ENCODE data around the gene TSC22D3. TPM values are rescaled to one million over a fixed set of nuclear protein-coding genes. Genes with fewer than 3 reads are reported as not detected.
A peak's percentile ranks its signal among the peaks of the same experiment; 100 is the strongest.
"Not testable (repeated sequence)": the region's sequence is repeated elsewhere in the genome, so short reads cannot be mapped to it uniquely, and the experiment has no call there.

The TSC22D3 gene
- polyA plus RNA-seq, 1 donor from 2014 or later, result 1,475 TPM

- Mint-ChIP-seq H3K4me1 (peaks cover 36 to 54% (median 43%) of the 10 kb centered on the region in 3 donors), H3K9me3 (no peaks in the 10 kb centered on the region), H3K27me3 (peaks cover 2% of the 10 kb centered on the region), H3K27ac (peak overlapping the region; percentile 96 to 98 (median 98)), H3K4me3 (peak overlapping the region; percentile 82 to 94 (median 92)), H3K36me3 (no peaks in the 10 kb centered on the region)
These were observed 98.8 kb downstream of the TSC22D3 start for GRCh38 chrX:107676559-107677378.

- no peaks in the 10 kb centered on the region for H3K36me3 Mint-ChIP-seq
- H3K27ac Mint-ChIP-seq, result peak overlapping the region; percentile 96 to 98 (median 98)
- peaks cover 2% of the 10 kb centered on the region for H3K27me3 Mint-ChIP-seq
- H3K4me1 Mint-ChIP-seq, result peaks cover 36 to 54% (median 43%) of the 10 kb centered on the region in 3 donors
- H3K9me3 Mint-ChIP-seq, result no peaks in the 10 kb centered on the region
- H3K4me3 Mint-ChIP-seq, result peak overlapping the region; percentile 82 to 94 (median 92)
These were observed 99.6 kb downstream of the TSC22D3 start for GRCh38 chrX:107675823-107676555.

- Mint-ChIP-seq H3K36me3 (no peaks in the 10 kb centered on the region), H3K9me3 (no peaks in the 10 kb centered on the region), H3K4me1 (peaks cover 36 to 54% (median 43%) of the 10 kb centered on the region in 3 donors), H3K4me3 (peak overlapping the region; percentile 82 to 94 (median 92)), H3K27me3 (peaks cover 2% of the 10 kb centered on the region), H3K27ac (peak overlapping the region; percentile 96 to 98 (median 98))
These were observed 100.3 kb downstream of the TSC22D3 start for GRCh38 chrX:107675365-107675654.

GRCh38 chrX:107674480-107675364 lies 100.9 kb downstream of the TSC22D3 start:
- H3K4me1 Mint-ChIP-seq, result peaks cover 35 to 57% (median 43%) of the 10 kb centered on the region in 3 donors
- H3K4me3 Mint-ChIP-seq, result peak overlapping the region; percentile 65 to 93 (median 92)
- no peaks in the 10 kb centered on the region for H3K9me3 Mint-ChIP-seq
- H3K27ac Mint-ChIP-seq, result peak overlapping the region; percentile 96 to 98 (median 98)
- H3K27me3 Mint-ChIP-seq, result peaks cover 2% of the 10 kb centered on the region
- H3K36me3 Mint-ChIP-seq, result no peaks in the 10 kb centered on the region

- H3K4me3 Mint-ChIP-seq, result peak overlapping the region; percentile 65 to 93 (median 92)
- H3K36me3 Mint-ChIP-seq, result no peaks in the 10 kb centered on the region
- H3K9me3 Mint-ChIP-seq, result no peaks in the 10 kb centered on the region
- peak overlapping the region; percentile 96 to 98 (median 98) for H3K27ac Mint-ChIP-seq
- peaks cover 4% of the 10 kb centered on the region for H3K27me3 Mint-ChIP-seq
- H3K4me1 Mint-ChIP-seq, result peaks cover 34 to 56% (median 43%) of the 10 kb centered on the region in 3 donors
These were observed 101.6 kb downstream of the TSC22D3 start for GRCh38 chrX:107673933-107674479.

- Mint-ChIP-seq H3K9me3 (no peaks in the 10 kb centered on the region), H3K4me3 (peak overlapping the region; percentile 57 to 93 (median 87)), H3K36me3 (no peaks in the 10 kb centered on the region), H3K27ac (peak overlapping the region; percentile 96 to 98 (median 98)), H3K27me3 (peaks cover 4% of the 10 kb centered on the region), H3K4me1 (peaks cover 30 to 50% (median 37%) of the 10 kb centered on the region in 3 donors)
These were observed 102.2 kb downstream of the TSC22D3 start for GRCh38 chrX:107673431-107673830.

GRCh38 chrX:107672955-107673378 lies 102.6 kb downstream of the TSC22D3 start:
- Mint-ChIP-seq H3K27me3 (peaks cover 4% of the 10 kb centered on the region), H3K36me3 (no peaks in the 10 kb centered on the region), H3K4me1 (peaks cover 25 to 45% (median 34%) of the 10 kb centered on the region in 3 donors), H3K27ac (peak overlapping the region; percentile 96 to 98 (median 98)), H3K9me3 (no peaks in the 10 kb centered on the region), H3K4me3 (peak overlapping the region; percentile 57 to 93 (median 84))

- H3K36me3 Mint-ChIP-seq, result not testable (repeated sequence)
- Mint-ChIP-seq H3K27ac (peak overlapping the region in 2 of 3 donors; percentile 47 to 80), H3K4me1 (peaks cover 21 to 42% (median 31%) of the 10 kb centered on the region in 3 donors)
These were observed 104.3 kb downstream of the TSC22D3 start for GRCh38 chrX:107671256-107671655.

GRCh38 chrX:107669885-107670628 lies 105.5 kb downstream of the TSC22D3 start:
- Mint-ChIP-seq H3K4me3 (peak overlapping the region in 2 of 4 donors; percentile 31 to 63), H3K4me1 (peaks cover 20 to 30% (median 22%) of the 10 kb centered on the region in 3 donors), H3K27ac (peak overlapping the region; percentile 13 to 67 (median 51)), H3K27me3 (peaks cover 2% of the 10 kb centered on the region), H3K36me3 (peaks cover 2% of the 10 kb centered on the region), H3K9me3 (no peaks in the 10 kb centered on the region)

More at GRCh38 chrX:107671256-107671655, 104.3 kb downstream of the TSC22D3 start:
- not testable (repeated sequence) for H3K27me3 Mint-ChIP-seq, H3K9me3 Mint-ChIP-seq
- peak overlapping the region in 1 of 4 donors; percentile 69 for H3K4me3 Mint-ChIP-seq

- no peaks in the 10 kb centered on the region for H3K9me3 Mint-ChIP-seq
- peaks cover 2% of the 10 kb centered on the region for H3K36me3 Mint-ChIP-seq
- H3K27me3 Mint-ChIP-seq, result peaks cover 2% of the 10 kb centered on the region
- H3K4me3 Mint-ChIP-seq, result no peak overlapping the region
- peaks cover 14 to 22% (median 14%) of the 10 kb centered on the region in 3 donors for H3K4me1 Mint-ChIP-seq
- peak overlapping the region in 1 of 3 donors; percentile 87 for H3K27ac Mint-ChIP-seq
These were observed 106.3 kb downstream of the TSC22D3 start for GRCh38 chrX:107669261-107669660.

- H3K4me3 Mint-ChIP-seq, H3K36me3 Mint-ChIP-seq, H3K27me3 Mint-ChIP-seq, H3K9me3 Mint-ChIP-seq, H3K27ac Mint-ChIP-seq: not testable (repeated sequence)
- H3K4me1 Mint-ChIP-seq, result peaks cover 10 to 20% (median 13%) of the 10 kb centered on the region in 3 donors
These were observed 106.9 kb downstream of the TSC22D3 start for GRCh38 chrX:107668710-107669109.

- Mint-ChIP-seq H3K27me3 (peaks cover 2% of the 10 kb centered on the region), H3K27ac (peak overlapping the region in 1 of 3 donors; percentile 32), H3K4me1 (peaks cover 0 to 10% (median 4%) of the 10 kb centered on the region in 3 donors), H3K4me3 (no peak overlapping the region), H3K36me3 (peaks cover 2% of the 10 kb centered on the region), H3K9me3 (no peaks in the 10 kb centered on the region)
These were observed 108.2 kb downstream of the TSC22D3 start for GRCh38 chrX:107667426-107667825.

GRCh38 chrX:107666931-107667330 lies 108.7 kb downstream of the TSC22D3 start:
- Mint-ChIP-seq H3K27me3 (peaks cover 2% of the 10 kb centered on the region), H3K4me1 (peaks cover 0 to 9% (median 4%) of the 10 kb centered on the region in 3 donors), H3K4me3 (no peak overlapping the region), H3K9me3 (no peaks in the 10 kb centered on the region), H3K36me3 (peaks cover 2% of the 10 kb centered on the region), H3K27ac (peak overlapping the region in 1 of 3 donors; percentile 32)

Data from IgD-negative memory B cell (primary cell).